ENCODE results near the gene PITX2. TPM values are rescaled to one million over a fixed set of nuclear protein-coding genes. Genes with fewer than 3 reads are reported as not detected.
A peak's percentile ranks its signal among the peaks of the same experiment; 100 is the strongest.

PITX2 gene
- total RNA-seq, 1 donor from 2014 or later, result not detected

- Mint-ChIP-seq H3K27ac (ENCODE audit: unreplicated experiment) (no peak overlapping the region), H3K9me3 (ENCODE audit: unreplicated experiment) (no peaks in the 10 kb centered on the region), H3K4me1 (ENCODE audit: unreplicated experiment) (peaks cover 36% of the 10 kb centered on the region), H3K4me3 (ENCODE audit: unreplicated experiment) (peak overlapping the region; percentile 27), H3K27me3 (ENCODE audit: unreplicated experiment) (peaks cover 98% of the 10 kb centered on the region), H3K36me3 (ENCODE audit: unreplicated experiment) (peaks cover 3% of the 10 kb centered on the region)
- TF ChIP-seq, protein P1, sequence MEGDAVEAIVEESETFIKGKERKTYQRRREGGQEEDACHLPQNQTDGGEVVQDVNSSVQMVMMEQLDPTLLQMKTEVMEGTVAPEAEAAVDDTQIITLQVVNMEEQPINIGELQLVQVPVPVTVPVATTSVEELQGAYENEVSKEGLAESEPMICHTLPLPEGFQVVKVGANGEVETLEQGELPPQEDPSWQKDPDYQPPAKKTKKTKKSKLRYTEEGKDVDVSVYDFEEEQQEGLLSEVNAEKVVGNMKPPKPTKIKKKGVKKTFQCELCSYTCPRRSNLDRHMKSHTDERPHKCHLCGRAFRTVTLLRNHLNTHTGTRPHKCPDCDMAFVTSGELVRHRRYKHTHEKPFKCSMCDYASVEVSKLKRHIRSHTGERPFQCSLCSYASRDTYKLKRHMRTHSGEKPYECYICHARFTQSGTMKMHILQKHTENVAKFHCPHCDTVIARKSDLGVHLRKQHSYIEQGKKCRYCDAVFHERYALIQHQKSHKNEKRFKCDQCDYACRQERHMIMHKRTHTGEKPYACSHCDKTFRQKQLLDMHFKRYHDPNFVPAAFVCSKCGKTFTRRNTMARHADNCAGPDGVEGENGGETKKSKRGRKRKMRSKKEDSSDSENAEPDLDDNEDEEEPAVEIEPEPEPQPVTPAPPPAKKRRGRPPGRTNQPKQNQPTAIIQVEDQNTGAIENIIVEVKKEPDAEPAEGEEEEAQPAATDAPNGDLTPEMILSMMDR (IDR thresholded peaks at IDR 0.05), result no peak
- DNase-seq (ENCODE audit: extremely low spot score, unreplicated experiment), result no peak
Measured at GRCh38 chr4:110619463-110620247, 3.2 kb downstream of the PITX2 start.

DNA sequence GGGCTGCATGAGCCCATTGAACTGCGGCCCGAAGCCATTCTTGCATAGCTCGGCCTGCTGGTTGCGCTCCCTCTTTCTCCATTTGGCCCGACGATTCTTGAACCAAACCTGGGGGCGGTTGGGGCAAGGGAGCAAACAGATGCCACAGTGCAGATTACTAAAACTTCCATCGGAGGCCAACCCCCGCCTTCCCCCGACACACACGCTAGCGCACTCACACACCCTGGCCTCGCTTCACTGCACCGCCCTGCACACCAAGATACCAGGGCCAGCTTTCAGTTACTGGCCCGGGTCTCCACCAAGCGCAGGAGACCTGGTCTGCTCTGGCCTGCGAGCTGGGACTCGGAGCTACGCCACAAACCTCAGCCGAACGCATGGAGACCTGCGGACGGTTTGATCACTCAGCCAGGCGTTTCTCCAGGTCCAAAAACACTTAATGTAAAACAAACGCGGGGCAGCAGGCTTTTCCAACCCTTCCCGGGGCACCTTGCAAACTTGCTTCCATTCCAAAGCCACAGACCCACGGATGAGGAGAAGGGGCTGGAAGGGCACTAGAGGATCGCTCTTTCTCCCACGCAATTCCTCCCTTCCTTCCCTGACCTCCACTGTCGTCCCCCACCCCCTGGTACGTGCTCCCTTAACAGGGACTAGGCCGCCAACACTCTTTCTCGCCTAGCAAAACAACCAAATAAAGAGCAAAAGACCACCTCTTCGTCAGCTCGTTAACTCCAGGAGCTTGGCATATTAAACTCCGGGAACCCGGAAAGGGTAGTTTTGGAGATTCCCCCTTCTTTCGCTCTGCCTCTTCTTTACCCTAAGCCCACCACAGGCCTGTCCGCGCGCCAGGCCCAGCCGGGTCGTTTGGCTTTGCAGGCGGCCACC is 4.1 kb downstream of the PITX2 start:
- Mint-ChIP-seq H3K4me3 (ENCODE audit: unreplicated experiment) (no peak overlapping the region), H3K27me3 (ENCODE audit: unreplicated experiment) (peaks cover 97% of the 10 kb centered on the region), H3K9me3 (ENCODE audit: unreplicated experiment) (no peaks in the 10 kb centered on the region), H3K27ac (ENCODE audit: unreplicated experiment) (no peak overlapping the region), H3K4me1 (ENCODE audit: unreplicated experiment) (peaks cover 36% of the 10 kb centered on the region), H3K36me3 (ENCODE audit: unreplicated experiment) (peaks cover 3% of the 10 kb centered on the region)
- DNase-seq (ENCODE audit: extremely low spot score, unreplicated experiment), result no peak
- TF ChIP-seq, protein P1 (IDR thresholded peaks at IDR 0.05), result no peak

DNA sequence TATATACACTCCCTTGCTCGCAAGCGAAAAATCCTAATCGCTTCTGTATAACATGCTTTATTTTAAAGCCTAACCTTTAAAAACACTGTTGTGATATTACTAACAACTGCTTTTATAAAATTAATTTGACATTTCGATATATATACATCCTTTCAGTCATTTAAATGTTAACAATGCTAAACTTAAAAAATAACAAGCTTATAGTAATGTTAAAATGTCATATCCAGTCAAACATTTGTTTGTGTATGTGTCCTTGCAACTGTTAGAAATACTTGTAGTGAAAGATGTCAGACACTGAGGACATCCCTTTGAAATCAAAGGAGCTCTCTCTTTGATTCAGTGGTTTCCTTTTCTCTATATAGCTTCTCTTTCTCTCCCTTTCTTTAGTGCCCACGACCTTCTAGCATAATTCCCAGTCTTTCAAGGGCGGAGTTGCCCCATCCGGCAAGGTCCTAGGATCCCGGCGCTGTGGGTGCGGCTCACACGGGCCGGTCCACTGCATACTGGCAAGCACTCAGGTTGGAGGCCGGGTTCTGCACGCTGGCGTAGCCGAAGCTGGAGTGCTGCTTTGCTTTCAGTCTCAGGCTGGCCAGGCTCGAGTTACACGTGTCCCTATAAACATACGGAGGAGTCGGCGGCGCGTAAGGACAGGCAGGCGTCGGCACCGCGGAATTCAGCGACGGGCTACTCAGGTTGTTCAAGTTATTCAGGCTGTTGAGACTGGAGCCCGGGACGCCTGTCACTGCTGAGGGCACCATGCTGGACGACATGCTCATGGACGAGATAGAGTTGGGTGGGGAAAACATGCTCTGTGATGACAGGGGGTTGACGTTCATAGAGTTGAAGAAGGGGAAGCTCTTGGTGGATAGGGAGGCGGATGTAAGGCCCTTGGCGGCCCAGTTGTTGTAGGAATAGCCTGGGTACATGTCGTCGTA is 5.0 kb downstream of the PITX2 start:
- peaks cover 96% of the 10 kb centered on the region for H3K27me3 Mint-ChIP-seq (ENCODE audit: unreplicated experiment)
- TF ChIP-seq, protein P1 (IDR thresholded peaks at IDR 0.05), result no peak
- no peak overlapping the region for H3K27ac Mint-ChIP-seq (ENCODE audit: unreplicated experiment)
- H3K9me3 Mint-ChIP-seq (ENCODE audit: unreplicated experiment), result no peaks in the 10 kb centered on the region
- H3K4me3 Mint-ChIP-seq (ENCODE audit: unreplicated experiment), result peak overlapping the region; percentile 9
- H3K4me1 Mint-ChIP-seq (ENCODE audit: unreplicated experiment), result peaks cover 31% of the 10 kb centered on the region
- H3K36me3 Mint-ChIP-seq (ENCODE audit: unreplicated experiment), result peaks cover 3% of the 10 kb centered on the region
- no peak for DNase-seq (ENCODE audit: extremely low spot score, unreplicated experiment)

GRCh38 chr4:110617075-110617640 is 5.7 kb downstream of the PITX2 start:
- Mint-ChIP-seq H3K9me3 (ENCODE audit: unreplicated experiment) (no peaks in the 10 kb centered on the region), H3K4me1 (ENCODE audit: unreplicated experiment) (peaks cover 30% of the 10 kb centered on the region), H3K36me3 (ENCODE audit: unreplicated experiment) (peaks cover 3% of the 10 kb centered on the region), H3K27ac (ENCODE audit: unreplicated experiment) (no peak overlapping the region), H3K27me3 (ENCODE audit: unreplicated experiment) (peaks cover 89% of the 10 kb centered on the region), H3K4me3 (ENCODE audit: unreplicated experiment) (no peak overlapping the region)
- no peak for DNase-seq (ENCODE audit: extremely low spot score, unreplicated experiment)
- TF ChIP-seq, protein P1 (IDR thresholded peaks at IDR 0.05), result no peak

Measured in osteocyte (in vitro differentiated cells).